ENCODE data around the gene KCNQ1. TPM values are rescaled to one million over a fixed set of nuclear protein-coding genes. Genes with fewer than 3 reads are reported as not detected.

Gene KCNQ1
- total and polyA plus RNA-seq, 2 of the 13 experiments (the other 11 are each of a cell fraction or from before 2014, with no cell fraction given) = 0.02 to 0.08 TPM

GRCh38 chr11:2420502-2421225 is 24.1 kb upstream of the KCNQ1 start (continued):
- TF ChIP-seq SMC3 (IDR thresholded peaks at IDR 0.05; ENCODE audit: low read length) = peak; percentile 62; the same call in 1 of the 2 replicates
- no peak for TF ChIP-seq LCORL (IDR thresholded peaks at IDR 0.05)
- TF ChIP-seq LCORL (CRISPR knock-in tag; IDR thresholded peaks at IDR 0.05) = 0 out of 2 replicates have a peak, but pooled peaks have one; percentile 54
- no peak for TF ChIP-seq ZFP36 (IDR thresholded peaks at IDR 0.05; ENCODE audit: borderline replicate concordance, low read depth, low read length, partially characterized antibody)
- no peak for TF ChIP-seq TBX2 (CRISPR knock-in tag; IDR thresholded peaks at IDR 0.05; ENCODE audit: borderline replicate concordance)
- no peak for TF ChIP-seq KDM4B (CRISPR knock-in tag; IDR thresholded peaks at IDR 0.05)
- no peak for TF ChIP-seq PCBP2 (optimal IDR thresholded peaks at IDR 0.05; ENCODE audit: low read depth, low read length, poor library complexity, severe bottlenecking)
- TF ChIP-seq RNF2 (conservative IDR thresholded peaks at IDR 0.05; ENCODE audit: low read depth) = no peak
- no peak for TF ChIP-seq NR2F1 (CRISPR knock-in tag; IDR thresholded peaks at IDR 0.05)
- no peak for TF ChIP-seq USF2 (IDR thresholded peaks at IDR 0.05; ENCODE audit: low read depth, low read length)
- no peak for TF ChIP-seq USF2 (CRISPR knock-in tag; IDR thresholded peaks at IDR 0.05; ENCODE audit: borderline replicate concordance)
- TF ChIP-seq TSC22D2 (CRISPR knock-in tag; IDR thresholded peaks at IDR 0.05; ENCODE audit: borderline replicate concordance) = no peak
- no peak for TF ChIP-seq ZBTB21 (CRISPR knock-in tag; IDR thresholded peaks at IDR 0.05)
- TF ChIP-seq ZNF577 (CRISPR knock-in tag; IDR thresholded peaks at IDR 0.05; ENCODE audit: borderline replicate concordance, low read depth) = no peak
- no peak for TF ChIP-seq ZNF672 (CRISPR knock-in tag; IDR thresholded peaks at IDR 0.05)
- TF ChIP-seq, protein P1, sequence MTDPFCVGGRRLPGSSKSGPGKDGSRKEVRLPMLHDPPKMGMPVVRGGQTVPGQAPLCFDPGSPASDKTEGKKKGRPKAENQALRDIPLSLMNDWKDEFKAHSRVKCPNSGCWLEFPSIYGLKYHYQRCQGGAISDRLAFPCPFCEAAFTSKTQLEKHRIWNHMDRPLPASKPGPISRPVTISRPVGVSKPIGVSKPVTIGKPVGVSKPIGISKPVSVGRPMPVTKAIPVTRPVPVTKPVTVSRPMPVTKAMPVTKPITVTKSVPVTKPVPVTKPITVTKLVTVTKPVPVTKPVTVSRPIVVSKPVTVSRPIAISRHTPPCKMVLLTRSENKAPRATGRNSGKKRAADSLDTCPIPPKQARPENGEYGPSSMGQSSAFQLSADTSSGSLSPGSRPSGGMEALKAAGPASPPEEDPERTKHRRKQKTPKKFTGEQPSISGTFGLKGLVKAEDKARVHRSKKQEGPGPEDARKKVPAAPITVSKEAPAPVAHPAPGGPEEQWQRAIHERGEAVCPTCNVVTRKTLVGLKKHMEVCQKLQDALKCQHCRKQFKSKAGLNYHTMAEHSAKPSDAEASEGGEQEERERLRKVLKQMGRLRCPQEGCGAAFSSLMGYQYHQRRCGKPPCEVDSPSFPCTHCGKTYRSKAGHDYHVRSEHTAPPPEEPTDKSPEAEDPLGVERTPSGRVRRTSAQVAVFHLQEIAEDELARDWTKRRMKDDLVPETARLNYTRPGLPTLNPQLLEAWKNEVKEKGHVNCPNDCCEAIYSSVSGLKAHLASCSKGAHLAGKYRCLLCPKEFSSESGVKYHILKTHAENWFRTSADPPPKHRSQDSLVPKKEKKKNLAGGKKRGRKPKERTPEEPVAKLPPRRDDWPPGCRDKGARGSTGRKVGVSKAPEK (CRISPR knock-in tag; IDR thresholded peaks at IDR 0.05; ENCODE audit: borderline replicate concordance) = no peak
- 0 out of 2 replicates have a peak, but pooled peaks have one; percentile 42 for TF ChIP-seq HOXD1 (CRISPR knock-in tag; IDR thresholded peaks at IDR 0.05)
- 0 out of 2 replicates have a peak, but pooled peaks have one; percentile 11 for TF ChIP-seq HNF4A (CRISPR knock-in tag; IDR thresholded peaks at IDR 0.05)
- no peak for TF ChIP-seq SP140L (CRISPR knock-in tag; IDR thresholded peaks at IDR 0.05; ENCODE audit: borderline replicate concordance)
- no peak for TF ChIP-seq TRAFD1 (CRISPR knock-in tag; IDR thresholded peaks at IDR 0.05; ENCODE audit: borderline replicate concordance)

Data from HepG2 (cell line).